ENCODE results near the gene LACTB. TPM values are rescaled to one million over a fixed set of nuclear protein-coding genes. Genes with fewer than 3 reads are reported as not detected.

Gene LACTB
- total RNA-seq, 6 experiments from 2014 or later = 16.4 to 34.8 (median 21.5) TPM

- Histone ChIP-seq H3K9me3 (no peaks in the 10 kb centered on the region), H3K27me3 (no peaks in the 10 kb centered on the region), H3K27ac (no peak overlapping the region), H3K36me3 (peaks cover 0 to 9% (median 0%) of the 10 kb centered on the region in 4 donors), H3K4me1 (peaks cover 0 to 7% (median 0%) of the 10 kb centered on the region in 4 donors), H3K4me3 (no peak overlapping the region)
- TF ChIP-seq POLR2A (IDR thresholded peaks at IDR 0.05) = no peak
- no peak for DNase-seq
- peak in 1 of 4 donors; percentile 18 for ATAC-seq
- intact Hi-C loops (cut with DNase I) = no loop called here
- 38% methylated on average over 6 of the region's 17 CpGs for WGBS (ENCODE audit: insufficient coverage, low coverage, low lambda C conversion rate, missing lambda C conversion rate)
These were observed 46.4 kb upstream of the LACTB start for GRCh38 chr15:63075015-63075983.

GRCh38 chr15:63075984-63076713 lies 45.5 kb upstream of the LACTB start:
- no peak for ATAC-seq

GRCh38 chr15:63076714-63077046 lies 45.0 kb upstream of the LACTB start:
- Histone ChIP-seq H3K27ac (no peak overlapping the region), H3K9me3 (no peaks in the 10 kb centered on the region), H3K4me3 (no peak overlapping the region), H3K36me3 (peaks cover 0 to 5% (median 0%) of the 10 kb centered on the region in 4 donors), H3K27me3 (no peaks in the 10 kb centered on the region), H3K4me1 (peaks cover 0 to 7% (median 0%) of the 10 kb centered on the region in 4 donors)
- intact Hi-C loops (cut with DNase I) = no loop called here
- 90% methylated on average over 2 of the region's 4 CpGs for WGBS (ENCODE audit: insufficient coverage, low coverage, low lambda C conversion rate, missing lambda C conversion rate)
- no peak for ATAC-seq
- TF ChIP-seq POLR2A (IDR thresholded peaks at IDR 0.05) (no peak), CTCF (IDR thresholded peaks at IDR 0.05) (no peak)
- no peak for DNase-seq

More at GRCh38 chr15:63075984-63076713, 45.5 kb upstream of the LACTB start:
- no peak for DNase-seq
- no peaks in the 10 kb centered on the region for H3K9me3 ChIP-seq
- peaks cover 0 to 7% (median 0%) of the 10 kb centered on the region in 4 donors for H3K4me1 ChIP-seq
- H3K27me3 ChIP-seq = no peaks in the 10 kb centered on the region
- no peak overlapping the region for H3K4me3 ChIP-seq
- H3K27ac ChIP-seq = no peak overlapping the region
- WGBS (ENCODE audit: insufficient coverage, low coverage, low lambda C conversion rate, missing lambda C conversion rate) = 69% methylated on average over 9 of the region's 12 CpGs
- TF ChIP-seq CTCF (IDR thresholded peaks at IDR 0.05) (no peak), POLR2A (IDR thresholded peaks at IDR 0.05) (no peak)
- H3K36me3 ChIP-seq = peaks cover 0 to 9% (median 0%) of the 10 kb centered on the region in 4 donors
- intact Hi-C loops (cut with DNase I) = no loop called here

GRCh38 chr15:63077952-63078351 lies 43.7 kb upstream of the LACTB start:
- Histone ChIP-seq H3K27me3 (no peaks in the 10 kb centered on the region), H3K4me1 (peaks cover 0 to 7% (median 0%) of the 10 kb centered on the region in 4 donors), H3K27ac (no peak overlapping the region), H3K36me3 (no peaks in the 10 kb centered on the region), H3K9me3 (no peaks in the 10 kb centered on the region), H3K4me3 (no peak overlapping the region)
- intact Hi-C loops (cut with DNase I) = no loop called here
- TF ChIP-seq CTCF (IDR thresholded peaks at IDR 0.05) (no peak), POLR2A (IDR thresholded peaks at IDR 0.05) (no peak)
- WGBS (ENCODE audit: insufficient coverage, low coverage, low lambda C conversion rate, missing lambda C conversion rate) = 86% methylated on average over 6 of the region's 6 CpGs
- DNase-seq = no peak
- no peak for ATAC-seq
